K562 (cell line): Measurements from ENCODE around the gene CAPZA1. TPM values are rescaled to one million over a fixed set of nuclear protein-coding genes. Genes with fewer than 3 reads are reported as not detected.

Experiments
- BCL6 ChIP-seq: fragments of 250-450 bp; sonication (Bioruptor Pico); IDR thresholded peaks from 2 replicates; pipeline ENCODE4 v1.4.0; 2020
- CCNT2 ChIP-seq: IDR thresholded peaks from 2 replicates; pipeline ENCODE4 v1.6.1; 2011; ENCODE audit warnings: borderline replicate concordance, low read depth, mild to moderate bottlenecking, moderate library complexity, mixed read lengths, low read length; ENCODE audit not compliant: insufficient read length; ENCODE audit errors: extremely low read depth
- CXXC5 ChIP-seq: fragments of 250-450 bp; sonication (Bioruptor Pico); IDR thresholded peaks from 2 replicates; pipeline ENCODE4 v1.8.0; 2022; ENCODE audit warnings: inconsistent platforms, mild to moderate bottlenecking, moderate library complexity
- E2F5 ChIP-seq: sonication (generic); formaldehyde crosslinking; IDR thresholded peaks from 2 replicates; pipeline ENCODE4 v1.8.0; 2022; ENCODE audit warnings: mild to moderate bottlenecking, missing genetic modification reagents
- HNRNPH1 ChIP-seq: fragments of 200-400 bp; formaldehyde crosslinking; optimal IDR thresholded peaks from 2 replicates; pipeline ENCODE3; 2017; ENCODE audit warnings: low read depth, mild to moderate bottlenecking, low read length, moderate library complexity
- KDM1A ChIP-seq, 2 experiments: fragments of 450-650 bp; IDR thresholded peaks; 2 replicates each; pipeline ENCODE4 v1.6.1; 2016; ENCODE audit warnings: mild to moderate bottlenecking in 2 of 2
- MCM5 ChIP-seq: fragments of 450-650 bp; IDR thresholded peaks from 2 replicates; pipeline ENCODE4 v1.6.1; 2016; ENCODE audit warnings: low read depth
- MCM7 ChIP-seq, 2 experiments: fragments of 450-650 bp; IDR thresholded peaks; 2 replicates each; pipeline ENCODE4 v1.6.1; 2016 to 2018
- NBN ChIP-seq: fragments of 450-650 bp; IDR thresholded peaks from 2 replicates; pipeline ENCODE4 v1.6.1; 2016; ENCODE audit warnings: low read depth, mild to moderate bottlenecking
- NFYB ChIP-seq: IDR thresholded peaks from 2 replicates; pipeline ENCODE4 v1.6.1; 2011; ENCODE audit warnings: mild to moderate bottlenecking, moderate library complexity; ENCODE audit not compliant: insufficient read length; ENCODE audit errors: extremely low read depth
- STAG1 ChIP-seq: sonication (generic); formaldehyde crosslinking; IDR thresholded peaks from 2 replicates; pipeline ENCODE4 v1.5.0; 2020; ENCODE audit warnings: missing genetic modification reagents, borderline replicate concordance
- TCFL5 ChIP-seq: fragments of 250-450 bp; sonication (Bioruptor Pico); conservative IDR thresholded peaks from 2 replicates; pipeline ENCODE4 v1.6.1; 2021; ENCODE audit warnings: mild to moderate bottlenecking, moderate library complexity, matching md5 sums
- ZBTB40 ChIP-seq, 2 experiments: fragments of 450-650 bp in 1 of 2; sonication (generic) in 1 of 2; formaldehyde crosslinking in 1 of 2; IDR thresholded peaks; 2 replicates each; pipeline versions ENCODE4 v1.7.1 to v1.9.0; 2016 to 2022; ENCODE audit warnings: inconsistent platforms in 1 of 2, mild to moderate bottlenecking in 1 of 2, missing genetic modification reagents in 1 of 2
- ZNF584 ChIP-seq: fragments of 200-800 bp; sonication (Bioruptor generic); IDR thresholded peaks from 2 replicates; pipeline ENCODE4 v1.6.1; 2016; ENCODE audit warnings: low read depth, mild to moderate bottlenecking, missing genetic modification characterization, missing compliant biosample characterization
- polyA plus RNA-seq, 8 experiments: library from polyadenylated mRNA; depleted of rRNA in 4 of 8; stranded (reverse) in 5 of 8; unstranded in 3 of 8; fragments of >200 nt; fragmentation: Nextera tagmentation in 2 of 8; fragmentation: Illumina TruSeq in 1 of 8; extraction: Ambion mirVana in 2 of 8; extraction: Trizol in 1 of 8; gene quantifications; 2 replicates each; pipeline versions ENCODE4 v1.2.1 to v1.2.3, GENCODE V29; 2011 to 2014; ENCODE audit warnings: inconsistent platforms in 1 of 8, missing spikeins in 1 of 8
- total RNA-seq, 7 experiments: library from RNA; depleted of rRNA in 6 of 7; stranded (reverse); fragments of >200 nt in 6 of 7; fragmentation: Illumina TruSeq in 2 of 7; extraction: Trizol in 2 of 7; gene quantifications; 2 replicates each; pipeline versions ENCODE4 v1.2.1 to v1.2.3, GENCODE V29; 2011 to 2021; ENCODE audit warnings: low replicate concordance in 1 of 7
- TF ChIP-seq, protein P1 (sequence below): sonication (generic); IDR thresholded peaks from 2 replicates; pipeline ENCODE4 v1.6.1; 2016
- TF ChIP-seq, protein P2 (sequence below): IDR thresholded peaks from 2 replicates; pipeline ENCODE4 v1.6.1; 2011; ENCODE audit not compliant: insufficient read length; ENCODE audit errors: extremely low read depth

The CAPZA1 gene
- total and polyA plus RNA-seq, 9 of the 15 experiments (the other 6 are each of a cell fraction or from before 2014, with no cell fraction given): 237 to 1,020 (median 306) TPM

GRCh38 chr1:112704934-112705627 is 85.4 kb downstream of the CAPZA1 start (continued):
- TF ChIP-seq E2F5 (CRISPR knock-in tag) (no peak), STAG1 (no peak), ZNF584 (CRISPR knock-in tag) (peak; percentile 62; the same call in 1 of the 2 replicates), BCL6 (CRISPR knock-in tag) (no peak), KDM1A (IDR thresholded peaks at IDR 0.05) (peak in 1 of 2 experiments; percentile 36; a peak in 1 of 4 replicates), TCFL5 (no peak), ZBTB40 (IDR thresholded peaks at IDR 0.05) (peak; percentile 72), ZBTB40 (CRISPR knock-in tag; IDR thresholded peaks at IDR 0.05) (no peak), NFYB (peak; percentile 30), NBN (peak; percentile 78; the same call in 1 of the 2 replicates), HNRNPH1 (no peak), CXXC5 (peak; percentile 26; the same call in 1 of the 2 replicates), CCNT2 (peak; percentile 74), MCM5 (no peak), MCM7 (IDR thresholded peaks at IDR 0.05) (no peak)
- TF ChIP-seq, protein P1, sequence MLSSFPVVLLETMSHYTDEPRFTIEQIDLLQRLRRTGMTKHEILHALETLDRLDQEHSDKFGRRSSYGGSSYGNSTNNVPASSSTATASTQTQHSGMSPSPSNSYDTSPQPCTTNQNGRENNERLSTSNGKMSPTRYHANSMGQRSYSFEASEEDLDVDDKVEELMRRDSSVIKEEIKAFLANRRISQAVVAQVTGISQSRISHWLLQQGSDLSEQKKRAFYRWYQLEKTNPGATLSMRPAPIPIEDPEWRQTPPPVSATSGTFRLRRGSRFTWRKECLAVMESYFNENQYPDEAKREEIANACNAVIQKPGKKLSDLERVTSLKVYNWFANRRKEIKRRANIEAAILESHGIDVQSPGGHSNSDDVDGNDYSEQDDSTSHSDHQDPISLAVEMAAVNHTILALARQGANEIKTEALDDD: peak; percentile 92
- TF ChIP-seq, protein P2, sequence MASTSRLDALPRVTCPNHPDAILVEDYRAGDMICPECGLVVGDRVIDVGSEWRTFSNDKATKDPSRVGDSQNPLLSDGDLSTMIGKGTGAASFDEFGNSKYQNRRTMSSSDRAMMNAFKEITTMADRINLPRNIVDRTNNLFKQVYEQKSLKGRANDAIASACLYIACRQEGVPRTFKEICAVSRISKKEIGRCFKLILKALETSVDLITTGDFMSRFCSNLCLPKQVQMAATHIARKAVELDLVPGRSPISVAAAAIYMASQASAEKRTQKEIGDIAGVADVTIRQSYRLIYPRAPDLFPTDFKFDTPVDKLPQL: peak; percentile 84
